Stomach (tissue), 4 donors: ENCODE results near the gene TMOD4.

ENCODE experiments used
- CTCF ChIP-seq, 7 experiments: fragments of 450-650 bp in 4 of 7; fragments of 200-600 bp in 3 of 7; sonication (generic) in 3 of 7; IDR thresholded peaks; one replicate each; pipeline ENCODE4 v1.5.1; 2016 to 2019; ENCODE audit warnings: antibody characterized with exemption in 7 of 7, control low read depth in 2 of 7, mild to moderate bottlenecking in 1 of 7
- EP300 ChIP-seq: sonication (generic); formaldehyde crosslinking; IDR thresholded peaks from one replicate; pipeline ENCODE4 v1.6.1; 2017; ENCODE audit warnings: antibody characterized with exemption
- POLR2AphosphoS5 ChIP-seq, 3 donors: sonication (generic); formaldehyde crosslinking; IDR thresholded peaks; one replicate each; pipeline ENCODE4 v1.6.1; 2016; ENCODE audit warnings: antibody characterized with exemption in 3 of 3

DNA sequence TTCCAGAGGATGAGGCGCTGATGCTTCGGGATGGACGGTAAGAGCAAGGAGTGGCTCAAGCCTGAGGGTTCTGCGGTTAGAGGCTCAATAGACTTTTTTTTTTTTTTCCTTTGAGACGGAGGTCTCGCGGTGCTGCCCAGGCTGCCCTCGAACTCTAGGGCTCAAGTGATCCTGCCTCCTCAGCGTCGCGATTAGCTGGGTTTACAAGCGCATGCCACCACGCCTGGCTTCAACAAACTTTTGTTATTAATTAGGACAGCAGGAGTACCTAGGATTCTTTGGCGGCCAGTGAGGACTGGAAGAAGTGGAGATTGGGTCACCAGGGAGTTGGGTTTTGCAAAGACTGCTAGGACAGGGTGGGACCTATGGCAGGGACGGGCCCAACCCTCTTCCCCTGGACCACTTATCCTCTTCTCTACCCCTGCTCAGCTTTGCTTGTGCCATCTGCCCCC lies 9.2 kb downstream of the TMOD4 start:
- no peak for TF ChIP-seq CTCF (IDR thresholded peaks at IDR 0.05)
- TF ChIP-seq POLR2AphosphoS5 (IDR thresholded peaks at IDR 0.05): no peak
- no peak for TF ChIP-seq EP300
